BLaER1 treated with 17β-estradiol and CSF1 and Interleukin-3, amounts not matched to agents 10 nM and 100 nM (cell line): ENCODE measurements around the gene CUTC.
A peak's percentile ranks its signal among the peaks of the same experiment; 100 is the strongest.
"Not testable (repeated sequence)": the region's sequence is repeated elsewhere in the genome, so short reads cannot be mapped to it uniquely, and the experiment has no call there.

Experiments
- H3K27ac ChIP-seq, 11 experiments: shearing (Covaris generic); formaldehyde crosslinking; 2 replicates each; pipeline ENCODE4 v1.8.1; 2022
- H3K27me3 ChIP-seq, 11 experiments: shearing (Covaris generic); formaldehyde crosslinking; 2 replicates each; pipeline ENCODE4 v1.8.1; 2022
- H3K36me3 ChIP-seq, 11 experiments: shearing (Covaris generic); formaldehyde crosslinking; 2 replicates each; pipeline ENCODE4 v1.8.1; 2022
- H3K4me1 ChIP-seq, 10 experiments: shearing (Covaris generic); formaldehyde crosslinking; 2 replicates each; pipeline ENCODE4 v1.8.1; 2022
- H3K4me2 ChIP-seq, 11 experiments: shearing (Covaris generic); formaldehyde crosslinking; 2 replicates each; pipeline ENCODE4 v1.8.1; 2022
- H3K4me3 ChIP-seq, 10 experiments: shearing (Covaris generic); formaldehyde crosslinking; 2 replicates each; pipeline ENCODE4 v1.8.1; 2022
- H3K9ac ChIP-seq, 11 experiments: shearing (Covaris generic); formaldehyde crosslinking; 2 replicates each; pipeline ENCODE4 v1.8.1; 2022
- H3K9me3 ChIP-seq, 11 experiments: shearing (Covaris generic); formaldehyde crosslinking; replicated peaks in 1 of 11; 2 replicates each; pipeline ENCODE4 v1.8.1; 2022
- H4K20me1 ChIP-seq, 11 experiments: shearing (Covaris generic); formaldehyde crosslinking; 2 replicates each; pipeline ENCODE4 v1.8.1; 2022
- Cebpa-rat ChIP-seq, 11 experiments: shearing (Covaris generic); IDR thresholded peaks; 2 replicates each; pipeline ENCODE4 v1.8.1; 2022

The CUTC gene

GRCh38 chr10:99740260-99740659 lies 8.2 kb downstream of the CUTC start:
- H3K36me3 ChIP-seq, result peaks cover 94 to 100% (median 99%) of the 10 kb centered on the region in 11 experiments
- H3K4me2 ChIP-seq, result no peak overlapping the region

GRCh38 chr10:99740933-99741559 lies 9.0 kb downstream of the CUTC start:
- Histone ChIP-seq H3K36me3 (peaks cover 100% of the 10 kb centered on the region in 11 experiments), H4K20me1 (no peaks in the 10 kb centered on the region; a peak in 1 of 22 replicates), H3K9me3 (peaks cover 27 to 44% (median 34%) of the 10 kb centered on the region in 11 experiments), H3K9ac (no peak overlapping the region), H3K4me3 (0 out of 20 replicates have a peak overlapping the region, but pooled peaks of 1 of the 10 experiments have one; percentile 6), H3K4me1 (0 out of 20 replicates have a peak, but pooled peaks cover 0 to 4% (median 0%) of the 10 kb centered on the region in 10 experiments), H3K27me3 (no peaks in the 10 kb centered on the region), H3K4me2 (no peak overlapping the region), H3K27ac (no peak overlapping the region)
- no peak for TF ChIP-seq Cebpa-rat (IDR thresholded peaks at IDR 0.05)

More at GRCh38 chr10:99740260-99740659, 8.2 kb downstream of the CUTC start:
- H3K27ac ChIP-seq, result no peak overlapping the region
- H3K9ac ChIP-seq, result no peak overlapping the region
- TF ChIP-seq Cebpa-rat (IDR thresholded peaks at IDR 0.05), result no peak
- H3K4me3 ChIP-seq, result peak overlapping the region in 2 of 10 experiments; percentile 6 to 16; a peak in 2 of 20 replicates
- H3K9me3 ChIP-seq, result peaks cover 27 to 44% (median 34%) of the 10 kb centered on the region in 11 experiments
- 0 out of 20 replicates have a peak, but pooled peaks cover 0 to 4% (median 0%) of the 10 kb centered on the region in 10 experiments for H3K4me1 ChIP-seq
- no peaks in the 10 kb centered on the region; a peak in 1 of 22 replicates for H4K20me1 ChIP-seq
- H3K27me3 ChIP-seq, result no peaks in the 10 kb centered on the region

GRCh38 chr10:99742254-99742653 lies 10.2 kb downstream of the CUTC start:
- Histone ChIP-seq H3K4me1 (0 out of 20 replicates have a peak, but pooled peaks cover 0 to 4% (median 0%) of the 10 kb centered on the region in 10 experiments), H3K36me3 (peaks cover 99 to 100% (median 100%) of the 10 kb centered on the region in 11 experiments), H4K20me1 (no peaks in the 10 kb centered on the region; a peak in 1 of 22 replicates), H3K4me2 (no peak overlapping the region), H3K9ac (no peak overlapping the region), H3K27ac (no peak overlapping the region), H3K4me3 (no peak overlapping the region), H3K9me3 (peaks cover 27 to 41% (median 34%) of the 10 kb centered on the region in 11 experiments), H3K27me3 (no peaks in the 10 kb centered on the region)
- TF ChIP-seq Cebpa-rat (IDR thresholded peaks at IDR 0.05), result no peak

- Histone ChIP-seq H3K36me3 (peaks cover 99 to 100% (median 100%) of the 10 kb centered on the region in 11 experiments), H3K9me3 (peaks cover 27 to 38% (median 34%) of the 10 kb centered on the region in 11 experiments), H4K20me1 (peaks cover 0 to 1% (median 0%) of the 10 kb centered on the region in 11 experiments; a peak in 1 of 22 replicates), H3K9ac (no peak overlapping the region), H3K27ac (no peak overlapping the region), H3K27me3 (no peaks in the 10 kb centered on the region), H3K4me1 (0 out of 20 replicates have a peak, but pooled peaks cover 0 to 4% (median 0%) of the 10 kb centered on the region in 10 experiments), H3K4me2 (no peak overlapping the region), H3K4me3 (no peak overlapping the region)
- TF ChIP-seq Cebpa-rat (IDR thresholded peaks at IDR 0.05), result no peak
Measured at GRCh38 chr10:99742701-99743100, 10.7 kb downstream of the CUTC start.

GRCh38 chr10:99743841-99744240 lies 11.8 kb downstream of the CUTC start:
- Histone ChIP-seq H3K27ac (no peak overlapping the region), H3K36me3 (peaks cover 99 to 100% (median 100%) of the 10 kb centered on the region in 11 experiments), H4K20me1 (peaks cover 0 to 10% (median 3%) of the 10 kb centered on the region in 11 experiments; a peak in 6 of 22 replicates), H3K4me3 (no peak overlapping the region), H3K4me1 (no peaks in the 10 kb centered on the region), H3K27me3 (no peaks in the 10 kb centered on the region), H3K9me3 (peaks cover 24 to 32% (median 28%) of the 10 kb centered on the region in 11 experiments), H3K4me2 (no peak overlapping the region), H3K9ac (no peak overlapping the region)
- TF ChIP-seq Cebpa-rat (IDR thresholded peaks at IDR 0.05), result no peak

- not testable (repeated sequence) for H3K4me2 ChIP-seq, H3K4me1 ChIP-seq, H3K27ac ChIP-seq, H3K9ac ChIP-seq, H3K27me3 ChIP-seq, H3K4me3 ChIP-seq, H3K9me3 ChIP-seq
- Histone ChIP-seq H3K36me3 (peaks cover 97 to 100% (median 100%) of the 10 kb centered on the region in 11 experiments), H4K20me1 (peaks cover 0 to 15% (median 5%) of the 10 kb centered on the region in 11 experiments; a peak in 7 of 22 replicates)
Measured at GRCh38 chr10:99746166-99746565, 14.1 kb downstream of the CUTC start.

- H3K36me3 ChIP-seq, result peaks cover 94 to 100% (median 98%) of the 10 kb centered on the region in 11 experiments
- peaks cover 0 to 15% (median 5%) of the 10 kb centered on the region in 11 experiments; a peak in 7 of 22 replicates for H4K20me1 ChIP-seq
- TF ChIP-seq Cebpa-rat (IDR thresholded peaks at IDR 0.05), result no peak
- no peak overlapping the region for H3K27ac ChIP-seq
- no peak overlapping the region for H3K4me3 ChIP-seq
- no peak overlapping the region for H3K4me2 ChIP-seq
- H3K9me3 ChIP-seq, result no peaks in the 10 kb centered on the region
- no peaks in the 10 kb centered on the region for H3K4me1 ChIP-seq
- H3K27me3 ChIP-seq, result no peaks in the 10 kb centered on the region
- H3K9ac ChIP-seq, result no peak overlapping the region
Measured at GRCh38 chr10:99748823-99749451, 16.9 kb downstream of the CUTC start.

- Histone ChIP-seq H3K36me3 (peaks cover 94 to 100% (median 98%) of the 10 kb centered on the region in 11 experiments), H3K9ac (no peak overlapping the region), H4K20me1 (peaks cover 0 to 15% (median 5%) of the 10 kb centered on the region in 11 experiments; a peak in 7 of 22 replicates)
Measured at GRCh38 chr10:99750641-99751040, 18.6 kb downstream of the CUTC start.

GRCh38 chr10:99754670-99755069 lies 22.6 kb downstream of the CUTC start:
- Histone ChIP-seq H3K4me1 (peaks cover 0 to 11% (median 0%) of the 10 kb centered on the region in 10 experiments; a peak in 2 of 20 replicates), H3K4me2 (no peak overlapping the region), H3K9ac (no peak overlapping the region), H3K27me3 (no peaks in the 10 kb centered on the region), H3K27ac (no peak overlapping the region), H3K36me3 (peaks cover 90 to 100% (median 98%) of the 10 kb centered on the region in 11 experiments), H3K4me3 (no peak overlapping the region), H3K9me3 (no peaks in the 10 kb centered on the region), H4K20me1 (peaks cover 0 to 2% (median 0%) of the 10 kb centered on the region in 11 experiments; a peak in 1 of 22 replicates)
- no peak for TF ChIP-seq Cebpa-rat (IDR thresholded peaks at IDR 0.05)

More at GRCh38 chr10:99750641-99751040, 18.6 kb downstream of the CUTC start:
- TF ChIP-seq Cebpa-rat (IDR thresholded peaks at IDR 0.05), result no peak
- no peaks in the 10 kb centered on the region for H3K27me3 ChIP-seq
- H3K27ac ChIP-seq, result no peak overlapping the region
- no peak overlapping the region for H3K4me2 ChIP-seq
- H3K4me1 ChIP-seq, result no peaks in the 10 kb centered on the region; a peak in 2 of 20 replicates
- no peaks in the 10 kb centered on the region for H3K9me3 ChIP-seq
- no peak overlapping the region for H3K4me3 ChIP-seq
